Measurements from ENCODE around the gene CFAP157.

Gene CFAP157

GRCh38 chr9:127716412-127716811, 9.6 kb downstream of the CFAP157 start:
- Histone ChIP-seq H3K4me3 (ENCODE audit: low read depth, low read length) (peak overlapping the region; percentile 90; the same call in 1 of the 2 replicates), H3K27ac (ENCODE audit: low read depth, low read length) (no peak overlapping the region), H3K9ac (ENCODE audit: low read depth, low read length) (no peak overlapping the region)

GRCh38 chr9:127717766-127718165, 11.0 kb downstream of the CFAP157 start:
- H3K27ac ChIP-seq (ENCODE audit: low read depth, low read length), result no peak overlapping the region
- H3K4me3 ChIP-seq (ENCODE audit: low read depth, low read length), result no peak overlapping the region

More at GRCh38 chr9:127716412-127716811, 9.6 kb downstream of the CFAP157 start:
- Histone ChIP-seq H3K4me1 (ENCODE audit: control insufficient read depth, insufficient read depth, low read length) (peaks cover 15% of the 10 kb centered on the region), H3K9me3 (ENCODE audit: control insufficient read depth, insufficient read depth, low read length) (no peaks in the 10 kb centered on the region), H3K27me3 (ENCODE audit: control insufficient read depth, insufficient read depth, low read length) (no peaks in the 10 kb centered on the region), H3K36me3 (ENCODE audit: control insufficient read depth, insufficient read depth, low read length) (no peaks in the 10 kb centered on the region)

GRCh38 chr9:127720031-127720864, 13.5 kb downstream of the CFAP157 start:
- no peak overlapping the region for H3K27ac ChIP-seq (ENCODE audit: low read depth, low read length)

More at GRCh38 chr9:127717766-127718165, 11.0 kb downstream of the CFAP157 start:
- Histone ChIP-seq H3K9ac (ENCODE audit: low read depth, low read length) (no peak overlapping the region), H3K4me1 (ENCODE audit: control insufficient read depth, insufficient read depth, low read length) (0 out of 2 replicates have a peak, but pooled peaks cover 3% of the 10 kb centered on the region), H3K9me3 (ENCODE audit: control insufficient read depth, insufficient read depth, low read length) (no peaks in the 10 kb centered on the region), H3K36me3 (ENCODE audit: control insufficient read depth, insufficient read depth, low read length) (no peaks in the 10 kb centered on the region), H3K27me3 (ENCODE audit: control insufficient read depth, insufficient read depth, low read length) (no peaks in the 10 kb centered on the region)

GRCh38 chr9:127720865-127721227, 14.1 kb downstream of the CFAP157 start:
- H3K27me3 ChIP-seq (ENCODE audit: control insufficient read depth, insufficient read depth, low read length), result no peaks in the 10 kb centered on the region
- no peaks in the 10 kb centered on the region for H3K36me3 ChIP-seq (ENCODE audit: control insufficient read depth, insufficient read depth, low read length)
- no peak overlapping the region for H3K27ac ChIP-seq (ENCODE audit: low read depth, low read length)
- H3K4me3 ChIP-seq (ENCODE audit: low read depth, low read length), result no peak overlapping the region
- no peaks in the 10 kb centered on the region; the same call in 1 of the 2 replicates for H3K4me1 ChIP-seq (ENCODE audit: control insufficient read depth, insufficient read depth, low read length)
- H3K9me3 ChIP-seq (ENCODE audit: control insufficient read depth, insufficient read depth, low read length), result no peaks in the 10 kb centered on the region
- no peak overlapping the region for H3K9ac ChIP-seq (ENCODE audit: low read depth, low read length)

More at GRCh38 chr9:127720031-127720864, 13.5 kb downstream of the CFAP157 start:
- H3K9ac ChIP-seq (ENCODE audit: low read depth, low read length), result no peak overlapping the region
- H3K4me3 ChIP-seq (ENCODE audit: low read depth, low read length), result no peak overlapping the region
- no peaks in the 10 kb centered on the region; the same call in 1 of the 2 replicates for H3K4me1 ChIP-seq (ENCODE audit: control insufficient read depth, insufficient read depth, low read length)
- H3K27me3 ChIP-seq (ENCODE audit: control insufficient read depth, insufficient read depth, low read length), result no peaks in the 10 kb centered on the region
- H3K9me3 ChIP-seq (ENCODE audit: control insufficient read depth, insufficient read depth, low read length), result no peaks in the 10 kb centered on the region
- H3K36me3 ChIP-seq (ENCODE audit: control insufficient read depth, insufficient read depth, low read length), result no peaks in the 10 kb centered on the region

- no peaks in the 10 kb centered on the region; the same call in 1 of the 2 replicates for H3K4me1 ChIP-seq (ENCODE audit: control insufficient read depth, insufficient read depth, low read length)
- H3K9me3 ChIP-seq (ENCODE audit: control insufficient read depth, insufficient read depth, low read length), result no peaks in the 10 kb centered on the region
- no peaks in the 10 kb centered on the region for H3K36me3 ChIP-seq (ENCODE audit: control insufficient read depth, insufficient read depth, low read length)
- no peak overlapping the region for H3K4me3 ChIP-seq (ENCODE audit: low read depth, low read length)
- H3K27ac ChIP-seq (ENCODE audit: low read depth, low read length), result no peak overlapping the region
- H3K27me3 ChIP-seq (ENCODE audit: control insufficient read depth, insufficient read depth, low read length), result no peaks in the 10 kb centered on the region
- no peak overlapping the region for H3K9ac ChIP-seq (ENCODE audit: low read depth, low read length)
Observed at GRCh38 chr9:127721391-127721821, 14.6 kb downstream of the CFAP157 start.

- Histone ChIP-seq H3K27ac (ENCODE audit: low read depth, low read length) (no peak overlapping the region), H3K4me1 (ENCODE audit: control insufficient read depth, insufficient read depth, low read length) (no peaks in the 10 kb centered on the region; the same call in 1 of the 2 replicates), H3K4me3 (ENCODE audit: low read depth, low read length) (no peak overlapping the region), H3K36me3 (ENCODE audit: control insufficient read depth, insufficient read depth, low read length) (no peaks in the 10 kb centered on the region), H3K9ac (ENCODE audit: low read depth, low read length) (no peak overlapping the region), H3K27me3 (ENCODE audit: control insufficient read depth, insufficient read depth, low read length) (no peaks in the 10 kb centered on the region), H3K9me3 (ENCODE audit: control insufficient read depth, insufficient read depth, low read length) (no peaks in the 10 kb centered on the region)
Observed at GRCh38 chr9:127722055-127722745, 15.4 kb downstream of the CFAP157 start.

GRCh38 chr9:127723013-127723412, 16.2 kb downstream of the CFAP157 start:
- H3K9ac ChIP-seq (ENCODE audit: low read depth, low read length), result no peak overlapping the region
- H3K27me3 ChIP-seq (ENCODE audit: control insufficient read depth, insufficient read depth, low read length), result no peaks in the 10 kb centered on the region
- H3K27ac ChIP-seq (ENCODE audit: low read depth, low read length), result no peak overlapping the region
- H3K4me1 ChIP-seq (ENCODE audit: control insufficient read depth, insufficient read depth, low read length), result no peaks in the 10 kb centered on the region; the same call in 1 of the 2 replicates
- no peaks in the 10 kb centered on the region for H3K9me3 ChIP-seq (ENCODE audit: control insufficient read depth, insufficient read depth, low read length)
- no peaks in the 10 kb centered on the region for H3K36me3 ChIP-seq (ENCODE audit: control insufficient read depth, insufficient read depth, low read length)
- H3K4me3 ChIP-seq (ENCODE audit: low read depth, low read length), result no peak overlapping the region

GRCh38 chr9:127723444-127723843, 16.7 kb downstream of the CFAP157 start:
- Histone ChIP-seq H3K27me3 (ENCODE audit: control insufficient read depth, insufficient read depth, low read length) (no peaks in the 10 kb centered on the region), H3K4me3 (ENCODE audit: low read depth, low read length) (no peak overlapping the region), H3K9ac (ENCODE audit: low read depth, low read length) (no peak overlapping the region)

GRCh38 chr9:127724012-127724411, 17.2 kb downstream of the CFAP157 start:
- Histone ChIP-seq H3K36me3 (ENCODE audit: control insufficient read depth, insufficient read depth, low read length) (no peaks in the 10 kb centered on the region), H3K4me1 (ENCODE audit: control insufficient read depth, insufficient read depth, low read length) (no peaks in the 10 kb centered on the region; the same call in 1 of the 2 replicates), H3K4me3 (ENCODE audit: low read depth, low read length) (no peak overlapping the region), H3K27ac (ENCODE audit: low read depth, low read length) (no peak overlapping the region), H3K27me3 (ENCODE audit: control insufficient read depth, insufficient read depth, low read length) (no peaks in the 10 kb centered on the region), H3K9me3 (ENCODE audit: control insufficient read depth, insufficient read depth, low read length) (no peaks in the 10 kb centered on the region), H3K9ac (ENCODE audit: low read depth, low read length) (no peak overlapping the region)

More at GRCh38 chr9:127723444-127723843, 16.7 kb downstream of the CFAP157 start:
- H3K27ac ChIP-seq (ENCODE audit: low read depth, low read length), result no peak overlapping the region
- H3K9me3 ChIP-seq (ENCODE audit: control insufficient read depth, insufficient read depth, low read length), result no peaks in the 10 kb centered on the region
- no peaks in the 10 kb centered on the region for H3K36me3 ChIP-seq (ENCODE audit: control insufficient read depth, insufficient read depth, low read length)
- H3K4me1 ChIP-seq (ENCODE audit: control insufficient read depth, insufficient read depth, low read length), result no peaks in the 10 kb centered on the region; the same call in 1 of the 2 replicates

- H3K9ac ChIP-seq (ENCODE audit: low read depth, low read length), result no peak overlapping the region
- no peaks in the 10 kb centered on the region for H3K36me3 ChIP-seq (ENCODE audit: control insufficient read depth, insufficient read depth, low read length)
- H3K27ac ChIP-seq (ENCODE audit: low read depth, low read length), result no peak overlapping the region
- no peaks in the 10 kb centered on the region for H3K9me3 ChIP-seq (ENCODE audit: control insufficient read depth, insufficient read depth, low read length)
- no peak overlapping the region for H3K4me3 ChIP-seq (ENCODE audit: low read depth, low read length)
- H3K4me1 ChIP-seq (ENCODE audit: control insufficient read depth, insufficient read depth, low read length), result no peaks in the 10 kb centered on the region; the same call in 1 of the 2 replicates
- no peaks in the 10 kb centered on the region for H3K27me3 ChIP-seq (ENCODE audit: control insufficient read depth, insufficient read depth, low read length)
Observed at GRCh38 chr9:127726871-127727270, 20.1 kb downstream of the CFAP157 start.

- no peaks in the 10 kb centered on the region; the same call in 1 of the 2 replicates for H3K4me1 ChIP-seq (ENCODE audit: control insufficient read depth, insufficient read depth, low read length)
- no peak overlapping the region for H3K4me3 ChIP-seq (ENCODE audit: low read depth, low read length)
- H3K36me3 ChIP-seq (ENCODE audit: control insufficient read depth, insufficient read depth, low read length), result no peaks in the 10 kb centered on the region
- H3K27ac ChIP-seq (ENCODE audit: low read depth, low read length), result no peak overlapping the region
- H3K9ac ChIP-seq (ENCODE audit: low read depth, low read length), result no peak overlapping the region
- H3K27me3 ChIP-seq (ENCODE audit: control insufficient read depth, insufficient read depth, low read length), result no peaks in the 10 kb centered on the region
- no peaks in the 10 kb centered on the region for H3K9me3 ChIP-seq (ENCODE audit: control insufficient read depth, insufficient read depth, low read length)
Observed at GRCh38 chr9:127728808-127729207, 22.0 kb downstream of the CFAP157 start.

All from HUES48 (cell line).